ENCODE measurements around the gene LGR6. TPM values are rescaled to one million over a fixed set of nuclear protein-coding genes. Genes with fewer than 3 reads are reported as not detected.

Gene LGR6
- polyA plus RNA-seq, 3 donors = not detected

GRCh38 chr1:202192770-202193613 lies 607 bp upstream of the LGR6 start:
- Histone ChIP-seq H3K4me3 (replicated peaks in 1 of 3; ENCODE audit: low read depth in 2 of 3, low read length in 3 of 3) (no peak overlapping the region), H3K27me3 (ENCODE audit: control insufficient read depth in 2 of 2, insufficient read depth in 2 of 2, low read length in 2 of 2) (peaks cover 18 to 31% of the 10 kb centered on the region in 2 donors), H3K4me2 (replicated peaks; ENCODE audit: extremely low read depth, low read length, poor library complexity, severe bottlenecking) (no peak overlapping the region), H3K79me2 (ENCODE audit: insufficient read depth, low read length) (no peaks in the 10 kb centered on the region), H3K36me3 (replicated peaks in 1 of 2; ENCODE audit: control insufficient read depth in 1 of 2, insufficient read depth in 2 of 2, low read length in 2 of 2) (no peaks in the 10 kb centered on the region), H3K9me3 (replicated peaks in 1 of 2; ENCODE audit: control insufficient read depth in 1 of 2, insufficient read depth in 1 of 2, low read length in 2 of 2) (no peaks in the 10 kb centered on the region), H4K20me1 (ENCODE audit: insufficient read depth, low read length) (no peaks in the 10 kb centered on the region), H3K4me1 (ENCODE audit: control insufficient read depth in 1 of 2, insufficient read depth in 2 of 2, low read length in 2 of 2) (no peaks in the 10 kb centered on the region), H3K27ac (ENCODE audit: low read depth in 1 of 2, low read length in 2 of 2) (no peak overlapping the region), H3K9ac (ENCODE audit: insufficient read depth, low read length, poor library complexity, severe bottlenecking) (no peak overlapping the region), H2AFZ (ENCODE audit: insufficient read depth, low read depth, low read length, poor library complexity, severe bottlenecking) (no peak overlapping the region)
- WGBS (ENCODE audit: insufficient coverage) = 30% methylated on average over 15 of the region's 18 CpGs
- intact Hi-C loops (cut with micrococcal nuclease) = loop anchor here in 1 of 2 donors (2.0 to 5.0 kb wide), 2 partner anchors 124 to 526 kb away; no protein-coding TSS in a partner anchor
- Mint-ChIP-seq H3K4me1 (peaks cover 2% of the 10 kb centered on the region), H3K9me3 (peaks cover 0 to 7% (median 0%) of the 10 kb centered on the region in 7 donors), H3K4me3 (peak overlapping the region in 1 of 2 donors; percentile 65), H3K27ac (no peak overlapping the region), H3K27me3 (ENCODE audit: low read depth in 3 of 3) (peaks cover 41 to 53% (median 43%) of the 10 kb centered on the region in 3 donors), H3K36me3 (peaks cover 0 to 1% of the 10 kb centered on the region in 2 donors)
- peak; percentile 13 to 41 (median 39) for DNase-seq
- TF ChIP-seq CTCF (IDR thresholded peaks at IDR 0.05) = peak; percentile 88

- Histone ChIP-seq H3K79me2 (ENCODE audit: insufficient read depth, low read length) (no peaks in the 10 kb centered on the region), H4K20me1 (ENCODE audit: insufficient read depth, low read length) (no peaks in the 10 kb centered on the region), H3K27me3 (ENCODE audit: control insufficient read depth in 2 of 2, insufficient read depth in 2 of 2, low read length in 2 of 2) (peaks cover 18 to 40% of the 10 kb centered on the region in 2 donors), H3K4me1 (ENCODE audit: control insufficient read depth in 1 of 2, insufficient read depth in 2 of 2, low read length in 2 of 2) (no peaks in the 10 kb centered on the region), H3K9me3 (replicated peaks in 1 of 2; ENCODE audit: control insufficient read depth in 1 of 2, insufficient read depth in 1 of 2, low read length in 2 of 2) (no peaks in the 10 kb centered on the region), H3K36me3 (replicated peaks in 1 of 2; ENCODE audit: control insufficient read depth in 1 of 2, insufficient read depth in 2 of 2, low read length in 2 of 2) (no peaks in the 10 kb centered on the region), H3K9ac (ENCODE audit: insufficient read depth, low read length, poor library complexity, severe bottlenecking) (no peak overlapping the region), H3K27ac (ENCODE audit: low read depth in 1 of 2, low read length in 2 of 2) (no peak overlapping the region), H3K4me3 (replicated peaks in 1 of 3; ENCODE audit: low read depth in 2 of 3, low read length in 3 of 3) (no peak overlapping the region), H3K4me2 (replicated peaks; ENCODE audit: extremely low read depth, low read length, poor library complexity, severe bottlenecking) (no peak overlapping the region), H2AFZ (ENCODE audit: insufficient read depth, low read depth, low read length, poor library complexity, severe bottlenecking) (no peak overlapping the region)
- H3K4me3 Mint-ChIP-seq = peak overlapping the region in 1 of 2 donors; percentile 60
- TF ChIP-seq CTCF (IDR thresholded peaks at IDR 0.05) = no peak
- peaks cover 0 to 7% (median 0%) of the 10 kb centered on the region in 7 donors for H3K9me3 Mint-ChIP-seq
- peaks cover 5% of the 10 kb centered on the region for H3K4me1 Mint-ChIP-seq
- H3K27me3 Mint-ChIP-seq (ENCODE audit: low read depth in 3 of 3) = peaks cover 50 to 64% (median 53%) of the 10 kb centered on the region in 3 donors
- WGBS (ENCODE audit: insufficient coverage) = 76% methylated on average over 10 of the region's 11 CpGs
- intact Hi-C loops (cut with micrococcal nuclease) = loop anchor here in 1 of 2 donors (5.0 kb wide), 1 partner anchor 123 kb away; no protein-coding TSS in a partner anchor
- no peak for DNase-seq
- H3K27ac Mint-ChIP-seq = no peak overlapping the region
- H3K36me3 Mint-ChIP-seq = peaks cover 0 to 1% of the 10 kb centered on the region in 2 donors
Measured at GRCh38 chr1:202194328-202194648, 689 bp downstream of the LGR6 start.
